Panc1 (cell line): ENCODE measurements around the gene C12orf57.

Experiments used
- CTCF ChIP-seq: fragments of 450-650 bp; IDR thresholded peaks from 2 replicates; pipeline ENCODE4 v1.5.1; 2017; ENCODE audit warnings: mild to moderate bottlenecking
- POLR2AphosphoS5 ChIP-seq: IDR thresholded peaks from 2 replicates; pipeline ENCODE4 v1.6.1; 2012; ENCODE audit warnings: mild to moderate bottlenecking, low read depth, low read length, moderate library complexity
- SIN3A ChIP-seq: IDR thresholded peaks from 2 replicates; pipeline ENCODE4 v1.6.1; 2012; ENCODE audit warnings: low read depth, mild to moderate bottlenecking, low read length, moderate library complexity, borderline replicate concordance; ENCODE audit not compliant: insufficient read depth

DNA sequence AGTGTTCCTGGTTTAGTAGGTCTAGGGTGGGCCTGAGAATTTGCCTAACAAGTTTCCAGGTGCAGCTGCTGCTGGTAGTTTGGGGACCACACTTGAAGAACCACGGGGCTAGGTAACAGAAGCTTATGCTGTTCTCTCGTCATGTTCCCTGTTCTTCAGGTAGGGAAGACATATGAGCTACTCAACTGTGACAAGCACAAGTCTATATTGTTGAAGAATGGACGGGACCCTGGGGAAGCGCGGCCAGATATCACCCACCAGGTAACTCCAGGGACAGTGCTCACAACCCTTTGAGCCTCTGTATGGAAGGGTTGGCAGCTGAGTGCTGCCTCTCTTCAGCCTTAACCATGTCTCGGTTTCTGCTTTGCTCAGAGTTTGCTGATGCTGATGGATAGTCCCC lies 30.4 kb downstream of the C12orf57 start:
- TF ChIP-seq CTCF (no peak), POLR2AphosphoS5 (no peak), SIN3A (no peak)
